HepG2 (cell line): ENCODE results near the gene WDR62. TPM values are rescaled to one million over a fixed set of nuclear protein-coding genes. Genes with fewer than 3 reads are reported as not detected.

Experiments used
- ETV6 ChIP-seq: sonication (generic); formaldehyde crosslinking; conservative IDR thresholded peaks from 2 replicates; pipeline ENCODE4 v1.4.0; 2020; ENCODE audit warnings: missing genetic modification reagents
- FOSL1 ChIP-seq: sonication (generic); formaldehyde crosslinking; IDR thresholded peaks from 2 replicates; pipeline ENCODE4 v1.9.0; 2021; ENCODE audit warnings: missing genetic modification reagents, borderline replicate concordance
- MTA3 ChIP-seq: sonication (generic); formaldehyde crosslinking; IDR thresholded peaks from 2 replicates; pipeline ENCODE4 v1.4.0; 2020; ENCODE audit warnings: missing genetic modification reagents
- POLR2A ChIP-seq, 2 experiments: IDR thresholded peaks; 2 replicates each; pipeline ENCODE4 v1.6.1; 2011; ENCODE audit warnings: low read depth in 2 of 2, low read length in 2 of 2, mild to moderate bottlenecking in 1 of 2, moderate library complexity in 1 of 2; ENCODE audit not compliant: insufficient read depth in 1 of 2
- RAD51 ChIP-seq: fragments of 450-650 bp; IDR thresholded peaks from 2 replicates; pipeline ENCODE4 v1.6.1; 2016; ENCODE audit warnings: borderline replicate concordance
- RCOR2 ChIP-seq: IDR thresholded peaks from 2 replicates; pipeline ENCODE4 v1.6.1; 2016; ENCODE audit warnings: missing biosample characterization, missing genetic modification reagents
- SATB2 ChIP-seq: sonication (generic); formaldehyde crosslinking; IDR thresholded peaks from 2 replicates; pipeline ENCODE4 v1.5.0; 2020; ENCODE audit warnings: missing genetic modification reagents
- SNAPC2 ChIP-seq: sonication (generic); formaldehyde crosslinking; IDR thresholded peaks from 2 replicates; pipeline ENCODE4 v1.8.1; 2022; ENCODE audit warnings: mild to moderate bottlenecking, missing genetic modification reagents
- SPEN ChIP-seq: sonication (generic); formaldehyde crosslinking; IDR thresholded peaks from 2 replicates; pipeline ENCODE4 v1.5.1; 2020; ENCODE audit warnings: low read depth, mild to moderate bottlenecking, missing genetic modification reagents
- WIZ ChIP-seq: sonication (generic); formaldehyde crosslinking; IDR thresholded peaks from 2 replicates; pipeline ENCODE4 v1.5.1; 2020; ENCODE audit warnings: mild to moderate bottlenecking, missing genetic modification reagents
- ZNF781 ChIP-seq: sonication (generic); formaldehyde crosslinking; IDR thresholded peaks from 2 replicates; pipeline ENCODE4 v1.5.1; 2020; ENCODE audit warnings: borderline replicate concordance, mild to moderate bottlenecking, missing genetic modification reagents; ENCODE audit errors: not compliant biosample characterization
- polyA plus RNA-seq, 8 experiments: library from polyadenylated mRNA; depleted of rRNA in 3 of 8; stranded (reverse) in 7 of 8; unstranded in 1 of 8; fragments of >200 nt; fragmentation: Illumina TruSeq in 4 of 8; extraction: Trizol in 4 of 8; gene quantifications; 2 replicates each; pipeline versions ENCODE4 v1.2.1 to v1.2.3, GENCODE V29; 2011 to 2016; ENCODE audit warnings: low read depth in 4 of 8, missing spikeins in 1 of 8, mixed read lengths in 1 of 8; ENCODE audit not compliant: insufficient read depth in 1 of 8
- total RNA-seq, 5 experiments: library from RNA; depleted of rRNA; stranded (reverse); fragments of >200 nt; fragmentation: Illumina TruSeq; extraction: Trizol; gene quantifications; 2 replicates each; pipeline ENCODE4 v1.2.3, GENCODE V29; 2016; ENCODE audit warnings: low read depth in 1 of 5
- TF ChIP-seq, protein P1 (sequence below): IDR thresholded peaks from 2 replicates; pipeline ENCODE4 v1.6.1; 2016; ENCODE audit warnings: missing compliant biosample characterization, missing genetic modification reagents, borderline replicate concordance
- TF ChIP-seq, protein P2 (sequence below): sonication (generic); formaldehyde crosslinking; IDR thresholded peaks from 2 replicates; pipeline ENCODE4 v1.5.0; 2020; ENCODE audit warnings: missing genetic modification reagents
- TF ChIP-seq, protein P3 (sequence below): sonication (generic); formaldehyde crosslinking; IDR thresholded peaks from 2 replicates; pipeline ENCODE4 v1.8.0; 2022; ENCODE audit warnings: mild to moderate bottlenecking, missing genetic modification reagents, borderline replicate concordance
- TF ChIP-seq, protein P4 (sequence below), 2 experiments: sonication (generic) in 1 of 2; formaldehyde crosslinking in 1 of 2; IDR thresholded peaks; 2 replicates each; pipeline versions ENCODE4 v1.6.1 to v1.9.0; 2014 to 2022; ENCODE audit warnings: antibody characterized with exemption in 1 of 2, borderline replicate concordance in 1 of 2, inconsistent platforms in 1 of 2, low read depth in 1 of 2, missing genetic modification reagents in 1 of 2
- TF ChIP-seq, protein P5 (sequence below): sonication (generic); formaldehyde crosslinking; IDR thresholded peaks from 2 replicates; pipeline ENCODE4 v1.4.0; 2020; ENCODE audit warnings: missing genetic modification reagents

Gene WDR62
- total and polyA plus RNA-seq, 2 of the 13 experiments (the other 11 are each of a cell fraction or from before 2014, with no cell fraction given): 5.8 to 12.5 TPM

DNA sequence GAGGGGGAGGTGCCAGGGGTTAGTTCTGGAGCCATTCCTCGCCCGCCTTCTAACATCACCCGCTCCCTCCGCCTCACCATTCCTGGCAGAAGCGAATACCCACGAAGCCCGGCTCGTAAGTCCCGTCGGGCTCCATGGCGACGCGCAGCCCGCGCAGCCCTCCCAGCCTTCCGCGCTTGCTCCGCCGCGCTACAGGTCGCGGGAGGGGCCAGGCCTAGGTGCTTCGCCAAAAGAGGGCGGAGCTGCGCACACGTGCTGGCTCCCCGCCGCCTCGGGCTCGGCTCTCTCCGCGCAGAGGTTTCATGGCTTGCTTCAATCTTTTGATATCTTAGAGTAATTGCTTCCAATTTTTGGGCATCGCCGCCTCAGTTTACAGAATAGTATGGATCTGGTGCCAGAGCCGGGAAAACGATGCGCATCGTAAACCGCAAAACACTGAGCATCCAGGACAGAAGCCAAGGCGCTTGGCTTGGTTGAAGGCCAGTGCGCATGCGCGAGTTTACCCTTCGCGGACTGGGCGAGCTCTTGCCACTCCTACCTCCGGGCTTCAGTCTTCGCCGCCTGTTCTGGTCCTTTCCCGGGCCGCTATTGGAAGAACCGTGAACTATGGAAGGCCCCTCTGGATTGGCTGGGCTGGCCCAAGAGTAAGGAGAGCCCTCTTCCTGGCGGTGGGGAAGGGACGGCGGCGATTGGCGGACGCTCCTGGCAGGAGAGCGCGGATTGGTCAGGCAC is 60.2 kb downstream of the WDR62 start, which contains the start of gene POLR2I (continued):
- TF ChIP-seq ZNF781 (CRISPR knock-in tag): peak; percentile 57
- no peak for TF ChIP-seq RCOR2 (CRISPR knock-in tag)
- TF ChIP-seq, protein P1, sequence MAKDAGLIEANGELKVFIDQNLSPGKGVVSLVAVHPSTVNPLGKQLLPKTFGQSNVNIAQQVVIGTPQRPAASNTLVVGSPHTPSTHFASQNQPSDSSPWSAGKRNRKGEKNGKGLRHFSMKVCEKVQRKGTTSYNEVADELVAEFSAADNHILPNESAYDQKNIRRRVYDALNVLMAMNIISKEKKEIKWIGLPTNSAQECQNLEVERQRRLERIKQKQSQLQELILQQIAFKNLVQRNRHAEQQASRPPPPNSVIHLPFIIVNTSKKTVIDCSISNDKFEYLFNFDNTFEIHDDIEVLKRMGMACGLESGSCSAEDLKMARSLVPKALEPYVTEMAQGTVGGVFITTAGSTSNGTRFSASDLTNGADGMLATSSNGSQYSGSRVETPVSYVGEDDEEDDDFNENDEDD (CRISPR knock-in tag): peak; percentile 97
- TF ChIP-seq MTA3 (CRISPR knock-in tag): no peak
- peak; percentile 64; the same call in 1 of the 2 replicates for TF ChIP-seq SPEN (CRISPR knock-in tag)
- peak; percentile 89; the same call in 1 of the 2 replicates for TF ChIP-seq ETV6
- TF ChIP-seq, protein P2, sequence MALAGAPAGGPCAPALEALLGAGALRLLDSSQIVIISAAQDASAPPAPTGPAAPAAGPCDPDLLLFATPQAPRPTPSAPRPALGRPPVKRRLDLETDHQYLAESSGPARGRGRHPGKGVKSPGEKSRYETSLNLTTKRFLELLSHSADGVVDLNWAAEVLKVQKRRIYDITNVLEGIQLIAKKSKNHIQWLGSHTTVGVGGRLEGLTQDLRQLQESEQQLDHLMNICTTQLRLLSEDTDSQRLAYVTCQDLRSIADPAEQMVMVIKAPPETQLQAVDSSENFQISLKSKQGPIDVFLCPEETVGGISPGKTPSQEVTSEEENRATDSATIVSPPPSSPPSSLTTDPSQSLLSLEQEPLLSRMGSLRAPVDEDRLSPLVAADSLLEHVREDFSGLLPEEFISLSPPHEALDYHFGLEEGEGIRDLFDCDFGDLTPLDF (CRISPR knock-in tag): peak; percentile 75
- TF ChIP-seq, protein P3, sequence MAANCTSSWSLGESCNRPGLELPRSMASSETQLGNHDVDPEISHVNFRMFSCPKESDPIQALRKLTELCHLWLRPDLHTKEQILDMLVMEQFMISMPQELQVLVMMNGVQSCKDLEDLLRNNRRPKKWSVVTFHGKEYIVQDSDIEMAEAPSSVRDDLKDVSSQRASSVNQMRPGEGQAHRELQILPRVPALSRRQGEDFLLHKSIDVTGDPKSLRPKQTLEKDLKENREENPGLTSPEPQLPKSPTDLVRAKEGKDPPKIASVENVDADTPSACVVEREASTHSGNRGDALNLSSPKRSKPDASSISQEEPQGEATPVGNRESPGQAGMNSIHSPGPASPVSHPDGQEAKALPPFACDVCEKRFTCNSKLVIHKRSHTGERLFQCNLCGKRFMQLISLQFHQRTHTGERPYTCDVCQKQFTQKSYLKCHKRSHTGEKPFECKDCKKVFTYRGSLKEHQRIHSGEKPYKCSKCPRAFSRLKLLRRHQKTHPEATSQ: peak; percentile 27; the same call in 1 of the 2 replicates
- TF ChIP-seq WIZ: no peak
- TF ChIP-seq SNAPC2 (CRISPR knock-in tag): peak; percentile 61; the same call in 1 of the 2 replicates
- TF ChIP-seq, protein P4, sequence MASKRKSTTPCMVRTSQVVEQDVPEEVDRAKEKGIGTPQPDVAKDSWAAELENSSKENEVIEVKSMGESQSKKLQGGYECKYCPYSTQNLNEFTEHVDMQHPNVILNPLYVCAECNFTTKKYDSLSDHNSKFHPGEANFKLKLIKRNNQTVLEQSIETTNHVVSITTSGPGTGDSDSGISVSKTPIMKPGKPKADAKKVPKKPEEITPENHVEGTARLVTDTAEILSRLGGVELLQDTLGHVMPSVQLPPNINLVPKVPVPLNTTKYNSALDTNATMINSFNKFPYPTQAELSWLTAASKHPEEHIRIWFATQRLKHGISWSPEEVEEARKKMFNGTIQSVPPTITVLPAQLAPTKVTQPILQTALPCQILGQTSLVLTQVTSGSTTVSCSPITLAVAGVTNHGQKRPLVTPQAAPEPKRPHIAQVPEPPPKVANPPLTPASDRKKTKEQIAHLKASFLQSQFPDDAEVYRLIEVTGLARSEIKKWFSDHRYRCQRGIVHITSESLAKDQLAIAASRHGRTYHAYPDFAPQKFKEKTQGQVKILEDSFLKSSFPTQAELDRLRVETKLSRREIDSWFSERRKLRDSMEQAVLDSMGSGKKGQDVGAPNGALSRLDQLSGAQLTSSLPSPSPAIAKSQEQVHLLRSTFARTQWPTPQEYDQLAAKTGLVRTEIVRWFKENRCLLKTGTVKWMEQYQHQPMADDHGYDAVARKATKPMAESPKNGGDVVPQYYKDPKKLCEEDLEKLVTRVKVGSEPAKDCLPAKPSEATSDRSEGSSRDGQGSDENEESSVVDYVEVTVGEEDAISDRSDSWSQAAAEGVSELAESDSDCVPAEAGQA (IDR thresholded peaks at IDR 0.05; ENCODE audit: low read depth): no peak
- TF ChIP-seq, protein P4 (CRISPR knock-in tag; IDR thresholded peaks at IDR 0.05; ENCODE audit: borderline replicate concordance): peak; percentile 96
- TF ChIP-seq POLR2A (IDR thresholded peaks at IDR 0.05; ENCODE audit: insufficient read depth in 1 of 2, low read depth in 2 of 2, low read length in 2 of 2): peak; percentile 60 to 75
- TF ChIP-seq, protein P5, sequence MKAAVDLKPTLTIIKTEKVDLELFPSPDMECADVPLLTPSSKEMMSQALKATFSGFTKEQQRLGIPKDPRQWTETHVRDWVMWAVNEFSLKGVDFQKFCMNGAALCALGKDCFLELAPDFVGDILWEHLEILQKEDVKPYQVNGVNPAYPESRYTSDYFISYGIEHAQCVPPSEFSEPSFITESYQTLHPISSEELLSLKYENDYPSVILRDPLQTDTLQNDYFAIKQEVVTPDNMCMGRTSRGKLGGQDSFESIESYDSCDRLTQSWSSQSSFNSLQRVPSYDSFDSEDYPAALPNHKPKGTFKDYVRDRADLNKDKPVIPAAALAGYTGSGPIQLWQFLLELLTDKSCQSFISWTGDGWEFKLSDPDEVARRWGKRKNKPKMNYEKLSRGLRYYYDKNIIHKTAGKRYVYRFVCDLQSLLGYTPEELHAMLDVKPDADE (CRISPR knock-in tag): peak; percentile 54; the same call in 1 of the 2 replicates
- TF ChIP-seq SATB2: peak; percentile 82; the same call in 1 of the 2 replicates
- TF ChIP-seq RAD51: no peak
- TF ChIP-seq FOSL1 (CRISPR knock-in tag): no peak
